Stimulated activated CD8-positive, alpha-beta memory T cell treated with anti-CD3 and anti-CD28 coated beads, Interleukin-7, amount 100 ng/mL, for 1 hour (primary cell): ENCODE measurements around the gene FGFR4.
A peak's percentile ranks its signal among the peaks of the same experiment; 100 is the strongest.

ENCODE experiments used
- DNase-seq, 2 donors: peaks; one replicate each; pipeline ENCODE4 v3.0.0-alpha.2; 2020; ENCODE audit warnings: low read depth in 2 of 2

Gene FGFR4

GRCh38 chr5:177132136-177133095 lies 45.7 kb downstream of the FGFR4 start:
- DNase-seq: peak in 1 of 2 donors; percentile 8

GRCh38 chr5:177133096-177133852 lies 46.6 kb downstream of the FGFR4 start, which contains the start of gene NSD1:
Gene NSD1 (plus strand): TSS chr5:177133773. CDS start chr5:177135104, 1,331 bp downstream.
- peak; percentile 77 to 79 for DNase-seq

- DNase-seq: peak in 1 of 2 donors; percentile 17
Observed at GRCh38 chr5:177133853-177134696, 47.4 kb downstream of the FGFR4 start.

GRCh38 chr5:177134697-177135225 lies 48.0 kb downstream of the FGFR4 start:
- DNase-seq: no peak

GRCh38 chr5:177140312-177140711 lies 53.6 kb downstream of the FGFR4 start:
- no peak for DNase-seq

GRCh38 chr5:177141496-177141895 lies 54.8 kb downstream of the FGFR4 start:
- no peak for DNase-seq

- DNase-seq: no peak
Observed at GRCh38 chr5:177142098-177142611, 55.4 kb downstream of the FGFR4 start.

GRCh38 chr5:177142778-177143177 lies 56.1 kb downstream of the FGFR4 start:
- no peak for DNase-seq

GRCh38 chr5:177146891-177147638 lies 60.4 kb downstream of the FGFR4 start:
- DNase-seq: no peak
